Esophagus muscularis mucosa (tissue), 3 donors: ENCODE results near the gene IQCM.

ENCODE experiments used
- POLR2A ChIP-seq: fragments of 450-650 bp; IDR thresholded peaks from one replicate; pipeline ENCODE4 v1.6.1; 2017; ENCODE audit warnings: antibody characterized with exemption, moderate library complexity, mild to moderate bottlenecking, low read depth
- POLR2AphosphoS5 ChIP-seq, 2 donors: sonication (generic); formaldehyde crosslinking; IDR thresholded peaks; one replicate each; pipeline ENCODE4 v1.6.1; 2017; ENCODE audit warnings: antibody characterized with exemption in 2 of 2
- TF ChIP-seq, protein P1 (sequence below), 3 experiments: fragments of 200-600 bp in 2 of 3; fragments of 450-650 bp in 1 of 3; sonication (generic) in 2 of 3; IDR thresholded peaks; one replicate each; pipeline ENCODE4 v1.5.1; 2017 to 2019; ENCODE audit warnings: antibody characterized with exemption in 3 of 3, mild to moderate bottlenecking in 2 of 3, moderate library complexity in 1 of 3

DNA sequence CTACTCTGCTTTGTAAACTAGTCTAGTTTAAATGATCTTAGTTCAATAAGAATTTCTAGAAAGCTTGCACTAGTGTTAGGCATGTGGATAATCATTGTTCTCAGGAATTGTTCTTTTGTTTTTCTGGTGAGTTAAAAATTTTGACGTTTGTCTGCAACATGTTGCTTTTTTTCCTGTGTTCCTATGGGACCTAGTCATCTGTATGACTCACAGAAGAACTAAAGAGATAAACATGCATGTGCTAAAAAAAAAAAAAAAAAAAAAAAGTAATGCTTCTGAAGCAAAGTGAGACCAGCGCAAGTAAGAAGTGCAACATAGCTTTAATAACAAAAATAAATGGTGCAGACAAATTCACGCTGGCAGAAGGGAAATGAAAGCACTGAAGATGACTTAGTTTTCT, 471.2 kb downstream of the IQCM start:
- TF ChIP-seq POLR2A = no peak
- TF ChIP-seq, protein P1, sequence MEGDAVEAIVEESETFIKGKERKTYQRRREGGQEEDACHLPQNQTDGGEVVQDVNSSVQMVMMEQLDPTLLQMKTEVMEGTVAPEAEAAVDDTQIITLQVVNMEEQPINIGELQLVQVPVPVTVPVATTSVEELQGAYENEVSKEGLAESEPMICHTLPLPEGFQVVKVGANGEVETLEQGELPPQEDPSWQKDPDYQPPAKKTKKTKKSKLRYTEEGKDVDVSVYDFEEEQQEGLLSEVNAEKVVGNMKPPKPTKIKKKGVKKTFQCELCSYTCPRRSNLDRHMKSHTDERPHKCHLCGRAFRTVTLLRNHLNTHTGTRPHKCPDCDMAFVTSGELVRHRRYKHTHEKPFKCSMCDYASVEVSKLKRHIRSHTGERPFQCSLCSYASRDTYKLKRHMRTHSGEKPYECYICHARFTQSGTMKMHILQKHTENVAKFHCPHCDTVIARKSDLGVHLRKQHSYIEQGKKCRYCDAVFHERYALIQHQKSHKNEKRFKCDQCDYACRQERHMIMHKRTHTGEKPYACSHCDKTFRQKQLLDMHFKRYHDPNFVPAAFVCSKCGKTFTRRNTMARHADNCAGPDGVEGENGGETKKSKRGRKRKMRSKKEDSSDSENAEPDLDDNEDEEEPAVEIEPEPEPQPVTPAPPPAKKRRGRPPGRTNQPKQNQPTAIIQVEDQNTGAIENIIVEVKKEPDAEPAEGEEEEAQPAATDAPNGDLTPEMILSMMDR (IDR thresholded peaks at IDR 0.05) = no peak
- TF ChIP-seq POLR2AphosphoS5 (IDR thresholded peaks at IDR 0.05) = no peak
